Measurements from ENCODE around the gene CATSPER3. TPM values are rescaled to one million over a fixed set of nuclear protein-coding genes. Genes with fewer than 3 reads are reported as not detected.

Gene CATSPER3
- total and polyA plus RNA-seq, 2 of the 13 experiments (the other 11 are each of a cell fraction or from before 2014, with no cell fraction given) = 0.33 to 0.37 TPM

- TF ChIP-seq YEATS4 (CRISPR knock-in tag; IDR thresholded peaks at IDR 0.05; ENCODE audit: borderline replicate concordance) (0 out of 2 replicates have a peak, but pooled peaks have one; percentile 14), ZBTB43 (CRISPR knock-in tag; conservative IDR thresholded peaks at IDR 0.05) (no peak), HNRNPK (IDR thresholded peaks at IDR 0.05; ENCODE audit: low read depth, low read length, poor library complexity, severe bottlenecking) (peak; percentile 77), CEBPG (CRISPR knock-in tag; IDR thresholded peaks at IDR 0.05) (peak; percentile 44; the same call in 1 of the 2 replicates), KLF6 (CRISPR knock-in tag; IDR thresholded peaks at IDR 0.05) (no peak), RFXAP (CRISPR knock-in tag; IDR thresholded peaks at IDR 0.05; ENCODE audit: borderline replicate concordance) (no peak), GFI1 (CRISPR knock-in tag; IDR thresholded peaks at IDR 0.05; ENCODE audit: borderline replicate concordance) (no peak), MZF1 (CRISPR knock-in tag; IDR thresholded peaks at IDR 0.05; ENCODE audit: borderline replicate concordance) (no peak), RBFOX2 (IDR thresholded peaks at IDR 0.05; ENCODE audit: low read depth, low read length) (peak; percentile 68), SYNCRIP (IDR thresholded peaks at IDR 0.05; ENCODE audit: insufficient read depth, low read depth, low read length) (no peak), ZNF777 (CRISPR knock-in tag; IDR thresholded peaks at IDR 0.05) (no peak), MXI1 (IDR thresholded peaks at IDR 0.05; ENCODE audit: borderline replicate concordance, low read depth, low read length) (peak; percentile 45; the same call in 1 of the 3 replicates), ZNF263 (CRISPR knock-in tag; IDR thresholded peaks at IDR 0.05) (peak; percentile 71; the same call in 1 of the 2 replicates), NR2F1 (CRISPR knock-in tag; IDR thresholded peaks at IDR 0.05) (no peak), RBAK (CRISPR knock-in tag; IDR thresholded peaks at IDR 0.05) (no peak), ARID4A (CRISPR knock-in tag; IDR thresholded peaks at IDR 0.05; ENCODE audit: borderline replicate concordance) (peak; percentile 47; the same call in 1 of the 2 replicates), TAF1 (CRISPR knock-in tag; IDR thresholded peaks at IDR 0.05) (peak; percentile 60), PHF8 (CRISPR knock-in tag; IDR thresholded peaks at IDR 0.05) (peak; percentile 60)
Observed at GRCh38 chr5:135032999-135033861, 65.5 kb downstream of the CATSPER3 start (continued).
